Hepatocyte (in vitro differentiated cells): ENCODE results near the gene ABHD13.

Experiments
- EZH2 ChIP-seq: fragments of 200-600 bp; sonication (generic); IDR thresholded peaks from 2 replicates; pipeline ENCODE4 v1.6.1; 2016; ENCODE audit warnings: antibody characterized with exemption, mild to moderate bottlenecking, borderline replicate concordance
- EZH2phosphoT487 ChIP-seq: fragments of 200-600 bp; sonication (generic); IDR thresholded peaks from one replicate; pipeline ENCODE4 v1.6.1; 2018; ENCODE audit warnings: antibody characterized with exemption, mild to moderate bottlenecking, low read depth, moderate library complexity; ENCODE audit not compliant: unreplicated experiment, severe bottlenecking
- TF ChIP-seq, protein P1 (sequence below): fragments of 200-600 bp; sonication (generic); IDR thresholded peaks from 2 replicates; pipeline ENCODE4 v1.5.1; 2016; ENCODE audit warnings: antibody characterized with exemption, mild to moderate bottlenecking; ENCODE audit not compliant: poor library complexity

- TF ChIP-seq, protein P1, sequence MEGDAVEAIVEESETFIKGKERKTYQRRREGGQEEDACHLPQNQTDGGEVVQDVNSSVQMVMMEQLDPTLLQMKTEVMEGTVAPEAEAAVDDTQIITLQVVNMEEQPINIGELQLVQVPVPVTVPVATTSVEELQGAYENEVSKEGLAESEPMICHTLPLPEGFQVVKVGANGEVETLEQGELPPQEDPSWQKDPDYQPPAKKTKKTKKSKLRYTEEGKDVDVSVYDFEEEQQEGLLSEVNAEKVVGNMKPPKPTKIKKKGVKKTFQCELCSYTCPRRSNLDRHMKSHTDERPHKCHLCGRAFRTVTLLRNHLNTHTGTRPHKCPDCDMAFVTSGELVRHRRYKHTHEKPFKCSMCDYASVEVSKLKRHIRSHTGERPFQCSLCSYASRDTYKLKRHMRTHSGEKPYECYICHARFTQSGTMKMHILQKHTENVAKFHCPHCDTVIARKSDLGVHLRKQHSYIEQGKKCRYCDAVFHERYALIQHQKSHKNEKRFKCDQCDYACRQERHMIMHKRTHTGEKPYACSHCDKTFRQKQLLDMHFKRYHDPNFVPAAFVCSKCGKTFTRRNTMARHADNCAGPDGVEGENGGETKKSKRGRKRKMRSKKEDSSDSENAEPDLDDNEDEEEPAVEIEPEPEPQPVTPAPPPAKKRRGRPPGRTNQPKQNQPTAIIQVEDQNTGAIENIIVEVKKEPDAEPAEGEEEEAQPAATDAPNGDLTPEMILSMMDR = no peak
- TF ChIP-seq EZH2 = no peak
- no peak for TF ChIP-seq EZH2phosphoT487
Measured at GRCh38 chr13:108281901-108282300, 63.7 kb downstream of the ABHD13 start.
